SKM-1 (cell line): ENCODE data around the gene XPR1.

Source experiments
- DNase-seq: peaks from one replicate; lab custom pipeline; 2025; ENCODE audit not compliant: unreplicated experiment; lab: John Stamatoyannopoulos, UW

The XPR1 gene

GRCh38 chr1:180614730-180615129, 17.1 kb upstream of the XPR1 start:
- DNase-seq: no peak

- DNase-seq: no peak
Measured at GRCh38 chr1:180615493-180616290, 16.1 kb upstream of the XPR1 start.

- no peak for DNase-seq
Measured at GRCh38 chr1:180616439-180616838, 15.4 kb upstream of the XPR1 start.

GRCh38 chr1:180617774-180618395, 13.9 kb upstream of the XPR1 start:
- no peak for DNase-seq

- DNase-seq: no peak
Measured at GRCh38 chr1:180620581-180620980, 11.2 kb upstream of the XPR1 start.

GRCh38 chr1:180622658-180623508, 8.9 kb upstream of the XPR1 start:
- DNase-seq: no peak

GRCh38 chr1:180623579-180624347, 8.1 kb upstream of the XPR1 start:
- no peak for DNase-seq

- no peak for DNase-seq
Measured at GRCh38 chr1:180626711-180627110, 5.1 kb upstream of the XPR1 start.

- no peak for DNase-seq
Measured at GRCh38 chr1:180627411-180627810, 4.4 kb upstream of the XPR1 start.

GRCh38 chr1:180628646-180629045, 3.2 kb upstream of the XPR1 start:
- no peak for DNase-seq

GRCh38 chr1:180630408-180631193, 1.2 kb upstream of the XPR1 start:
- no peak for DNase-seq

GRCh38 chr1:180631194-180631765, 542 bp upstream of the XPR1 start:
- DNase-seq: no peak

- no peak for DNase-seq
Measured at GRCh38 chr1:180632326-180633056, 669 bp downstream of the XPR1 start.

GRCh38 chr1:180633057-180634056, 1.5 kb downstream of the XPR1 start:
- no peak for DNase-seq

- no peak for DNase-seq
Measured at GRCh38 chr1:180636138-180636537, 4.3 kb downstream of the XPR1 start.

GRCh38 chr1:180639871-180640270, 8.0 kb downstream of the XPR1 start:
- no peak for DNase-seq

GRCh38 chr1:180640531-180640949, 8.7 kb downstream of the XPR1 start:
- no peak for DNase-seq

GRCh38 chr1:180641662-180642061, 9.8 kb downstream of the XPR1 start:
- DNase-seq: no peak
